NCI-H460 (cell line): ENCODE results near the gene HSF4. TPM values are rescaled to one million over a fixed set of nuclear protein-coding genes. Genes with fewer than 3 reads are reported as not detected.

Experiments used
- DNase-seq: peaks from one replicate; pipeline ENCODE4 v3.0.0-alpha.2; 2016; ENCODE audit warnings: low read depth; ENCODE audit errors: extremely low read depth
- small RNA-seq, 2 experiments: library from RNA; depleted of rRNA; stranded (forward); fragments of <200 nt; gene quantifications; one replicate each; pipeline ENCODE3, GENCODE V24; 2014
- total RNA-seq: library from RNA; depleted of rRNA; stranded (reverse); fragments of >200 nt; shearing (Covaris generic); gene quantifications from 2 replicates; pipeline ENCODE4 v1.2.3, GENCODE V29; 2014; rRNA removed

The HSF4 gene
- total RNA-seq, 1 experiment from 2014 or later = 58.0 TPM

GRCh38 chr16:67213197-67214019, 48.9 kb downstream of the HSF4 start:
- no peak for DNase-seq

GRCh38 chr16:67215706-67216105, 51.2 kb downstream of the HSF4 start:
- no peak for DNase-seq

GRCh38 chr16:67216612-67217490, 52.3 kb downstream of the HSF4 start:
- no peak for DNase-seq

Small RNA genes within 50 kb of the gene (small RNA-seq; reads per million reads assigned to genes)
- 0.06 to 1.1 reads per million in 2 experiments for gene MIR328

Other genes starting within 250 kb of the HSF4 start
- gene CDH16, start 245.9 kb upstream of the HSF4 start, total RNA-seq = not detected in 2 replicates
- gene RRAD, start 239.2 kb upstream of the HSF4 start, total RNA-seq = 0.57 and 0.66 TPM in 2 replicates
- gene CIAO2B, start 230.3 kb upstream of the HSF4 start, total RNA-seq = 270 and 295 TPM in 2 replicates
- gene CES2, start 229.2 kb upstream of the HSF4 start, total RNA-seq = 45.5 and 51.5 TPM in 2 replicates
- gene CES3, start 203.5 kb upstream of the HSF4 start, total RNA-seq = 0.42 and 0.55 TPM in 2 replicates
- gene CES4A, start 176.2 kb upstream of the HSF4 start, total RNA-seq = not detected in 2 replicates
- 99.5 and 111 TPM in 2 replicates for gene CBFB, start 135.6 kb upstream of the HSF4 start, total RNA-seq
- 35.0 and 36.8 TPM in 2 replicates for gene PHAF1, start 54.8 kb upstream of the HSF4 start, total RNA-seq
- gene B3GNT9, start 13.7 kb upstream of the HSF4 start, total RNA-seq = 14.2 and 15.6 TPM in 2 replicates
- gene TRADD, start 4.8 kb upstream of the HSF4 start, total RNA-seq = 19.5 and 20.0 TPM in 2 replicates
- gene FBXL8, start 4.8 kb upstream of the HSF4 start, total RNA-seq = 19.0 and 21.5 TPM in 2 replicates
- gene NOL3, start 5.8 kb downstream of the HSF4 start, total RNA-seq = 66.3 and 68.2 TPM in 2 replicates
- gene MATCAP1, start 19.2 kb downstream of the HSF4 start, total RNA-seq = 9.6 and 10.8 TPM in 2 replicates
- gene EXOC3L1, start 25.4 kb downstream of the HSF4 start, total RNA-seq = not detected in 2 replicates
- 122 TPM in 2 replicates for gene E2F4, start 27.4 kb downstream of the HSF4 start, total RNA-seq
- gene ELMO3, start 34.4 kb downstream of the HSF4 start, total RNA-seq = 1.1 and 1.5 TPM in 2 replicates
- 37.7 and 46.9 TPM in 2 replicates for gene TMEM208, start 62.4 kb downstream of the HSF4 start, total RNA-seq
- gene FHOD1, start 82.7 kb downstream of the HSF4 start, total RNA-seq = 22.6 and 30.4 TPM in 2 replicates
- 0.78 and 0.94 TPM in 2 replicates for gene SLC9A5, start 84.2 kb downstream of the HSF4 start, total RNA-seq
- 7.1 and 9.1 TPM in 2 replicates for gene PLEKHG4, start 114.8 kb downstream of the HSF4 start, total RNA-seq
- not detected in 2 replicates for gene KCTD19, start 162.0 kb downstream of the HSF4 start, total RNA-seq
- not detected in 2 replicates for gene LRRC36, start 162.1 kb downstream of the HSF4 start, total RNA-seq
- 0.84 TPM in 1 of 2 replicates, not detected in the other for gene TPPP3, start 228.8 kb downstream of the HSF4 start, total RNA-seq